Mammary epithelial cell (primary cell): Measurements from ENCODE around the gene RASSF1.

ENCODE experiments used
- EZH2 ChIP-seq: IDR thresholded peaks from 2 replicates; pipeline ENCODE4 v1.6.1; 2012; ENCODE audit warnings: low read length, inconsistent platforms, borderline replicate concordance
- TF ChIP-seq, protein P1 (sequence below), 2 donors: IDR thresholded peaks in 1 of 2; conservative IDR thresholded peaks in 1 of 2; 2 replicates each; pipeline ENCODE4 v1.5.1; 2011 to 2012; ENCODE audit warnings: inconsistent platforms in 2 of 2, low read length in 2 of 2, mild to moderate bottlenecking in 2 of 2, control low read depth in 1 of 2, low read depth in 1 of 2; ENCODE audit not compliant: insufficient read depth in 1 of 2; ENCODE audit errors: extremely low read depth in 1 of 2

DNA sequence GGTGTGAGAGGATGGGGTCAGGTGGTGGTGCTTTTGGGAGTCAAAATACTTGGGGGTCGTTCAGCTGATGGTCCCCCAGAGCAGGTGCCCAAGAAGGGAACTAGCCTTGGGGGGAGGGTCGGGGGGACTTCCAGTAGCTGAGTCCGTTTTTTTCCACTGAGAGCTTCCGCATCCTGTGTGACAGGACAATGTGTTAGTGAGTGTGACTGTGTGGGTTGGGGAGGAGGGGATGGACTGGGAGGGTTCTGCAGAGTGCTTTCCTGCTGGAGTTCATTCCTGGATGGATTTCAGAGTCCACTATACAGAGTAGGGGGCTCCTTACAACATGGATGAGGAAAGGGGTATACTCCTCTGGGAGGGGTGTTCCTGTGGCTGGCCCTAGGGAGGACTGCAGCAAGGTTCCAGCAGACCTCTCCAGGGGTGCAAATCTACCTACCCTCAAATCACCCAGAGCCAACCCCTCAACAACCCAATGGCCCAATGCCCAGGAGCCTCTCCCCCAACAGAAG is 17.5 kb downstream of the RASSF1 start:
- TF ChIP-seq, protein P1, sequence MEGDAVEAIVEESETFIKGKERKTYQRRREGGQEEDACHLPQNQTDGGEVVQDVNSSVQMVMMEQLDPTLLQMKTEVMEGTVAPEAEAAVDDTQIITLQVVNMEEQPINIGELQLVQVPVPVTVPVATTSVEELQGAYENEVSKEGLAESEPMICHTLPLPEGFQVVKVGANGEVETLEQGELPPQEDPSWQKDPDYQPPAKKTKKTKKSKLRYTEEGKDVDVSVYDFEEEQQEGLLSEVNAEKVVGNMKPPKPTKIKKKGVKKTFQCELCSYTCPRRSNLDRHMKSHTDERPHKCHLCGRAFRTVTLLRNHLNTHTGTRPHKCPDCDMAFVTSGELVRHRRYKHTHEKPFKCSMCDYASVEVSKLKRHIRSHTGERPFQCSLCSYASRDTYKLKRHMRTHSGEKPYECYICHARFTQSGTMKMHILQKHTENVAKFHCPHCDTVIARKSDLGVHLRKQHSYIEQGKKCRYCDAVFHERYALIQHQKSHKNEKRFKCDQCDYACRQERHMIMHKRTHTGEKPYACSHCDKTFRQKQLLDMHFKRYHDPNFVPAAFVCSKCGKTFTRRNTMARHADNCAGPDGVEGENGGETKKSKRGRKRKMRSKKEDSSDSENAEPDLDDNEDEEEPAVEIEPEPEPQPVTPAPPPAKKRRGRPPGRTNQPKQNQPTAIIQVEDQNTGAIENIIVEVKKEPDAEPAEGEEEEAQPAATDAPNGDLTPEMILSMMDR (conservative IDR thresholded peaks at IDR 0.05 in 1 of 2, IDR thresholded peaks at IDR 0.05 in 1 of 2; ENCODE audit: extremely low read depth in 1 of 2, insufficient read depth in 1 of 2, low read depth in 1 of 2, low read length in 2 of 2), result no peak
- TF ChIP-seq EZH2, result no peak
